Activated naive CD4-positive, alpha-beta T cell treated with anti-CD3 and anti-CD28 coated beads, Interleukin-2, amount 50 U/mL, for 24 hours (primary cell): Measurements from ENCODE around the gene ABCC1.
"Not testable (repeated sequence)": the region's sequence is repeated elsewhere in the genome, so short reads cannot be mapped to it uniquely, and the experiment has no call there.

Experiments
- H3K27ac Mint-ChIP-seq: one replicate; pipeline ENCODE4 v1.8.0; 2021; ENCODE audit warnings: mild to moderate bottlenecking, mixed read lengths
- H3K27me3 Mint-ChIP-seq: one replicate; pipeline ENCODE4 v1.8.0; 2021; ENCODE audit warnings: mixed read lengths
- H3K36me3 Mint-ChIP-seq: one replicate; pipeline ENCODE4 v1.8.0; 2021; ENCODE audit warnings: mixed read lengths
- H3K4me1 Mint-ChIP-seq: one replicate; pipeline ENCODE4 v1.8.0; 2021; ENCODE audit warnings: mixed read lengths
- H3K4me3 Mint-ChIP-seq: one replicate; pipeline ENCODE4 v1.8.0; 2021; ENCODE audit warnings: mild to moderate bottlenecking, mixed read lengths
- H3K9me3 Mint-ChIP-seq: one replicate; pipeline ENCODE4 v1.8.0; 2021; ENCODE audit warnings: mixed read lengths

ABCC1 gene

DNA sequence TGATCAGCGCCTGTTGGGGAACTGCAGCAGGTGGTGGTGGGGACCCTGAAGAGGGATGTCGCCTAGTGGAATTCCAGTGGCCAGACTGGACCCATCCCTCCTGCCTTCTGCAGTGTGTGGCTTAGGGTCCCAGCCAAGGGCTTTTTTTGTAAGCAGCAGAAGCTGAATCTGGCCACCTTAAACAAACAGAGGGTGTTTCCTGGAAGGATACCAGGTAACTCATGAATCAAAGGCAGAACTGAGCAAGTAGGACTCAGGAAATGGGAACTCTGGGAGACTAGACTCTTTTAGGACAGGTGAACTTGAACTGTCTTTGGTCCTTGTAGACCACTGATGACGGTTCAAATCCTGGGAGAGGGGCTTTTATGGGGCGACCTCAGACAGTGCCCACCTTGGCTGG lies 149.9 kb downstream of the ABCC1 start:
- no peaks in the 10 kb centered on the region for H3K4me1 Mint-ChIP-seq
- no peaks in the 10 kb centered on the region for H3K27me3 Mint-ChIP-seq
- H3K27ac Mint-ChIP-seq: no peak overlapping the region
- H3K9me3 Mint-ChIP-seq: no peaks in the 10 kb centered on the region
- H3K36me3 Mint-ChIP-seq: peaks cover 6% of the 10 kb centered on the region
- H3K4me3 Mint-ChIP-seq: no peak overlapping the region

- H3K36me3 Mint-ChIP-seq: peaks cover 9% of the 10 kb centered on the region
- H3K9me3 Mint-ChIP-seq: no peaks in the 10 kb centered on the region
- no peaks in the 10 kb centered on the region for H3K27me3 Mint-ChIP-seq
- no peak overlapping the region for H3K4me3 Mint-ChIP-seq
- H3K27ac Mint-ChIP-seq: no peak overlapping the region
- no peaks in the 10 kb centered on the region for H3K4me1 Mint-ChIP-seq
Observed at GRCh38 chr16:16100631-16101030, 151.2 kb downstream of the ABCC1 start.

DNA sequence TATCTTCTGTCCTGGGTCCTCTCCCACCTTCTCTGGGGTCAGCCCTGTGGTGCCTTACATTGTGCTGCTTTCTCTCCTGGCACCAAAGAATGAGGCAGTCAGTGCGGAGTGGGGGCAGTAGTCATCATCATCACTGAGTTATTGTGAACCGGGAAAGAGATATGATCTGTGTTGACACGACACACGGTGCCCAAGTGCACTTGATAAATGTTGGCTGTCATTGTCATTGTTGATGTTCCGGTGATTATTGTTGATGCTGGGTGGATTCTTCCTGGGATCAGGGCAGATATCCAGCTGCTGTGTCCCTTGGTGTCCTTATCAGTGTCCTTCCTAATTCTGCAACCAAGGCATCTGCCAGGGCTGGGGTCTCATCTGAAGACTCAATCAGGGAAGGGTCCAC lies 152.2 kb downstream of the ABCC1 start:
- H3K9me3 Mint-ChIP-seq: no peaks in the 10 kb centered on the region
- H3K36me3 Mint-ChIP-seq: peaks cover 9% of the 10 kb centered on the region
- H3K4me3 Mint-ChIP-seq: no peak overlapping the region
- no peaks in the 10 kb centered on the region for H3K4me1 Mint-ChIP-seq
- no peaks in the 10 kb centered on the region for H3K27me3 Mint-ChIP-seq
- H3K27ac Mint-ChIP-seq: no peak overlapping the region

GRCh38 chr16:16102738-16103137 lies 153.3 kb downstream of the ABCC1 start:
- H3K4me1 Mint-ChIP-seq: no peaks in the 10 kb centered on the region
- no peak overlapping the region for H3K4me3 Mint-ChIP-seq
- no peak overlapping the region for H3K27ac Mint-ChIP-seq
- H3K27me3 Mint-ChIP-seq: no peaks in the 10 kb centered on the region
- no peaks in the 10 kb centered on the region for H3K9me3 Mint-ChIP-seq
- peaks cover 12% of the 10 kb centered on the region for H3K36me3 Mint-ChIP-seq

GRCh38 chr16:16104132-16104803 lies 154.9 kb downstream of the ABCC1 start:
- H3K9me3 Mint-ChIP-seq, H3K27me3 Mint-ChIP-seq, H3K27ac Mint-ChIP-seq, H3K4me1 Mint-ChIP-seq, H3K4me3 Mint-ChIP-seq: not testable (repeated sequence)
- H3K36me3 Mint-ChIP-seq: peaks cover 14% of the 10 kb centered on the region

- H3K36me3 Mint-ChIP-seq: peaks cover 16% of the 10 kb centered on the region
- not testable (repeated sequence) for H3K27ac Mint-ChIP-seq, H3K4me1 Mint-ChIP-seq, H3K4me3 Mint-ChIP-seq, H3K27me3 Mint-ChIP-seq, H3K9me3 Mint-ChIP-seq
Observed at GRCh38 chr16:16104804-16105141, 155.4 kb downstream of the ABCC1 start.

GRCh38 chr16:16105646-16106045 lies 156.2 kb downstream of the ABCC1 start:
- Mint-ChIP-seq H3K4me1 (no peaks in the 10 kb centered on the region), H3K36me3 (peaks cover 19% of the 10 kb centered on the region), H3K27me3 (no peaks in the 10 kb centered on the region), H3K27ac (no peak overlapping the region), H3K9me3 (no peaks in the 10 kb centered on the region), H3K4me3 (no peak overlapping the region)

- H3K36me3 Mint-ChIP-seq: peaks cover 22% of the 10 kb centered on the region
- no peaks in the 10 kb centered on the region for H3K9me3 Mint-ChIP-seq
- no peak overlapping the region for H3K27ac Mint-ChIP-seq
- no peaks in the 10 kb centered on the region for H3K4me1 Mint-ChIP-seq
- H3K4me3 Mint-ChIP-seq: no peak overlapping the region
- no peaks in the 10 kb centered on the region for H3K27me3 Mint-ChIP-seq
Observed at GRCh38 chr16:16106466-16106865, 157.1 kb downstream of the ABCC1 start.

DNA sequence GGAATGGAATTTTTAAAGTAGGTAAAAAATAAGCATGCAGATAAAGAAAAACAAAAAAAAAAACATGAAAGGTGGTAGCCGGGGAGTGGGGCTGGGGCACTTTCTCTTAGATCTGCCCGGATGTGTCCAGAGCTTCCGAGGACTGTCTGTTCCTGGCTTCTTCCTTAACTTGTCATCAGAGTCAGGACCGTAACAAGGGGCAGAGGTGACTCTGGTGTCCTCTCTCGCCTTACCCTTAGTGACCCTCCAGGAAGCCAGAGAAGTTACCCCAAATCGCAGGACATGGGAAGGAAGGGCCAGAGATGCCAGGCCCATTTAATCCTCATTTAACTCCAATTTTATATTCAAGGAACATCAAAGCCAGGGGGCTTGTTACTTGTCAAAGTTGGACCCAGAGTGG lies 158.4 kb downstream of the ABCC1 start:
- H3K9me3 Mint-ChIP-seq: no peaks in the 10 kb centered on the region
- no peak overlapping the region for H3K4me3 Mint-ChIP-seq
- peaks cover 25% of the 10 kb centered on the region for H3K36me3 Mint-ChIP-seq

GRCh38 chr16:16108759-16109158 lies 159.3 kb downstream of the ABCC1 start:
- H3K4me3 Mint-ChIP-seq: no peak overlapping the region
- peaks cover 25% of the 10 kb centered on the region for H3K36me3 Mint-ChIP-seq
- H3K9me3 Mint-ChIP-seq: no peaks in the 10 kb centered on the region
- no peak overlapping the region for H3K27ac Mint-ChIP-seq
- H3K27me3 Mint-ChIP-seq: no peaks in the 10 kb centered on the region
- H3K4me1 Mint-ChIP-seq: no peaks in the 10 kb centered on the region

More for the DNA sequence above, 158.4 kb downstream of the ABCC1 start:
- no peaks in the 10 kb centered on the region for H3K4me1 Mint-ChIP-seq
- H3K27ac Mint-ChIP-seq: no peak overlapping the region
- H3K27me3 Mint-ChIP-seq: no peaks in the 10 kb centered on the region

- Mint-ChIP-seq H3K4me3 (no peak overlapping the region), H3K27ac (no peak overlapping the region), H3K9me3 (no peaks in the 10 kb centered on the region), H3K36me3 (peaks cover 27% of the 10 kb centered on the region), H3K27me3 (no peaks in the 10 kb centered on the region), H3K4me1 (no peaks in the 10 kb centered on the region)
Observed at GRCh38 chr16:16109453-16110110, 160.2 kb downstream of the ABCC1 start.

DNA sequence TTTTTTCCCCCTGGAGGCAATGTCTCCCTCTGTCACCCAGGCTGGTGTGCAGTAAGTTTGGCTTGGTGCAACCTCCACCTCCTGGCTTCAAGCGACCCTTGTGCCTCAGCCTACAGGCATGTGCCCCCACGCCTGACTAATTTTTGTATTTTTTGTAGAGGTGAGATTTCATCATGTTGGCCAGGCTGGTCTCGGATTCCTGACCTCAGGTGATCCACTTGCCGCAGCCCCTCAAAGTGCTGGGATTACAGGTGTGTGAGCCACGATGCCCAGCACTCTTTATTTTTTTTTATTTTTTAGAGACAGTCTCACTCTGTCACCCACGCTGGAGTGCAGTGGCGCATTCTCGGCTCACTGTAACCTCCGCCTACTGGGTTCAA lies 160.7 kb downstream of the ABCC1 start:
- peaks cover 31% of the 10 kb centered on the region for H3K36me3 Mint-ChIP-seq
- no peaks in the 10 kb centered on the region for H3K27me3 Mint-ChIP-seq
- H3K4me1 Mint-ChIP-seq: no peaks in the 10 kb centered on the region
- no peak overlapping the region for H3K27ac Mint-ChIP-seq
- no peaks in the 10 kb centered on the region for H3K9me3 Mint-ChIP-seq
- H3K4me3 Mint-ChIP-seq: no peak overlapping the region

- peaks cover 28% of the 10 kb centered on the region for H3K36me3 Mint-ChIP-seq
- no peaks in the 10 kb centered on the region for H3K9me3 Mint-ChIP-seq
- H3K4me3 Mint-ChIP-seq: no peak overlapping the region
- no peak overlapping the region for H3K27ac Mint-ChIP-seq
- H3K27me3 Mint-ChIP-seq: no peaks in the 10 kb centered on the region
- H3K4me1 Mint-ChIP-seq: no peaks in the 10 kb centered on the region
Observed at GRCh38 chr16:16111639-16112038, 162.2 kb downstream of the ABCC1 start.

DNA sequence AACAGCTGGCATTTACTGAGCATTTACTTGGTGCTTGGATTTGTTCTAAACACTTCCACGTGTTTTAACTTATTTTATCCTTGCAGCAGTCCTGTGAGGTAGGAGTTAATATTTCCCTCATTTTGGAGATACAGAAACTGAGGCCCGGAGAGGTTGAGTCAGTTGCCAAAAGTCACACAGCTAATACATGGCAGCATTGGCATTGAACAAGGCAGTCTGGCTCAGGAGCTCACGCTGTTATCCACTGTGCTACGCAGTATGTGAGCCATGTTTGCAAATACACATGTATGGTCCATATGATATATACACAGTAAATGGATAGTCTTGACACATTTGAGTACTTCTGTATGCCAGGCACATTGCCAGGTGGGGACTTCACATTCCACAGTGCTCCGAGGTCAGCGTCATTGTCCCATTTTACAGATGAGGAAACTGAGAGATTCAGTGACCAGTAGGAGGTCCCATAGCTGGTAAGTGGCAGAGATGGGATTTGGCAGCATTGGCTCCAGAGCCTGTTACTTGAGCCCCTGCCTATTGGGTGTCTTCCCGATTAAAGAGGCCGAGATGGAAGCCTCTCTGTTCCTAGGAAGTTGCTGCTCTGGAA lies 163.1 kb downstream of the ABCC1 start:
- Mint-ChIP-seq H3K4me3 (no peak overlapping the region), H3K4me1 (no peaks in the 10 kb centered on the region), H3K9me3 (no peaks in the 10 kb centered on the region), H3K27me3 (no peaks in the 10 kb centered on the region), H3K27ac (no peak overlapping the region), H3K36me3 (peaks cover 34% of the 10 kb centered on the region)

DNA sequence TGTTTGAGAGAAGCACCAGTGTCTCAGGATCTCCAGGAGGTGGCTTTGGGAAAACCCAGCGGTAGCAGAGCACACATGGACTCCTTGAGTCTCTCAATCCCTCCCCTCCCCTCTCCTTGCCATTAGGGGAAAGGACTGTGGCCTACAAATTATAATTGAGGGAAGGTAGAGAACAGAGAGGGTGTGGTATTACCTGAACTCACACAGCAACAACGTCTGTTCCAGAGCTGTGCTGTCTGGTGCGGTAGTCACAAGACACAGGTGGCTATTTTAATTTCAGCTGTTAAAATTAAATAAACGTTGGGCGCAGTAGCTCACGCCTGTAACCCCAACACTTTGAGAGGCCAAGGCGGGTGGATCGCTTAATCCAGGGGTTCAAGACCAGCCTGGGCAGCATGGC lies 163.7 kb downstream of the ABCC1 start:
- Mint-ChIP-seq H3K4me1 (no peaks in the 10 kb centered on the region), H3K27me3 (no peaks in the 10 kb centered on the region), H3K4me3 (no peak overlapping the region), H3K36me3 (peaks cover 36% of the 10 kb centered on the region), H3K27ac (no peak overlapping the region), H3K9me3 (no peaks in the 10 kb centered on the region)

GRCh38 chr16:16116841-16117240 lies 167.4 kb downstream of the ABCC1 start:
- H3K4me1 Mint-ChIP-seq: peaks cover 4% of the 10 kb centered on the region
- H3K27me3 Mint-ChIP-seq: no peaks in the 10 kb centered on the region
- H3K27ac Mint-ChIP-seq: no peak overlapping the region
- peaks cover 40% of the 10 kb centered on the region for H3K36me3 Mint-ChIP-seq
- no peak overlapping the region for H3K4me3 Mint-ChIP-seq
- H3K9me3 Mint-ChIP-seq: no peaks in the 10 kb centered on the region
